Hepatocyte (in vitro differentiated cells): Measurements from ENCODE around the gene LGALS7B.
"Not testable (repeated sequence)": the region's sequence is repeated elsewhere in the genome, so short reads cannot be mapped to it uniquely, and the experiment has no call there.

Source experiments
- EZH2phosphoT487 ChIP-seq: fragments of 200-600 bp; sonication (generic); IDR thresholded peaks from one replicate; pipeline ENCODE4 v1.6.1; 2018; ENCODE audit warnings: antibody characterized with exemption, mild to moderate bottlenecking, low read depth, moderate library complexity; ENCODE audit not compliant: unreplicated experiment, severe bottlenecking
- TF ChIP-seq, protein P1 (sequence below): fragments of 200-600 bp; sonication (generic); IDR thresholded peaks from 2 replicates; pipeline ENCODE4 v1.5.1; 2016; ENCODE audit warnings: antibody characterized with exemption, mild to moderate bottlenecking; ENCODE audit not compliant: poor library complexity

DNA sequence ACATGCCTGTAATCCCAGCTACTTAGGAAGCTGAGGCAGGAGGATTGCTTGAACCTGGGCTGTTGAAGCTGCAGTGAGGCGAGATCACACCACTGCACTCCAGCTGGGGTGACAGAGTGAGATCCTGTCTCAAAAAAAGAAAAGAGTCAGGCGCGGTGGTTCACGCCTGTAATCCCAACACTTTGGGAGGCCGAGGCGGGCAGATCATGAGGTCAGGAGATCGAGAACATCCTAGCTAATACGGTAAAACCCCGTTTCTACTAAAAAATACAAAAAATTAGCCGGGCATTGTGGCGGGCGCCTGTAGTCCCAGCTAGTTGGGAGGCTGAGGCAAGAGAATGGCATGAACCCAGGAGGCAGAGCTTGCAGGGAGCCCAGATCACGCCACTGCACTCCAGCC, 6.8 kb upstream of the LGALS7B start:
- TF ChIP-seq, protein P1, sequence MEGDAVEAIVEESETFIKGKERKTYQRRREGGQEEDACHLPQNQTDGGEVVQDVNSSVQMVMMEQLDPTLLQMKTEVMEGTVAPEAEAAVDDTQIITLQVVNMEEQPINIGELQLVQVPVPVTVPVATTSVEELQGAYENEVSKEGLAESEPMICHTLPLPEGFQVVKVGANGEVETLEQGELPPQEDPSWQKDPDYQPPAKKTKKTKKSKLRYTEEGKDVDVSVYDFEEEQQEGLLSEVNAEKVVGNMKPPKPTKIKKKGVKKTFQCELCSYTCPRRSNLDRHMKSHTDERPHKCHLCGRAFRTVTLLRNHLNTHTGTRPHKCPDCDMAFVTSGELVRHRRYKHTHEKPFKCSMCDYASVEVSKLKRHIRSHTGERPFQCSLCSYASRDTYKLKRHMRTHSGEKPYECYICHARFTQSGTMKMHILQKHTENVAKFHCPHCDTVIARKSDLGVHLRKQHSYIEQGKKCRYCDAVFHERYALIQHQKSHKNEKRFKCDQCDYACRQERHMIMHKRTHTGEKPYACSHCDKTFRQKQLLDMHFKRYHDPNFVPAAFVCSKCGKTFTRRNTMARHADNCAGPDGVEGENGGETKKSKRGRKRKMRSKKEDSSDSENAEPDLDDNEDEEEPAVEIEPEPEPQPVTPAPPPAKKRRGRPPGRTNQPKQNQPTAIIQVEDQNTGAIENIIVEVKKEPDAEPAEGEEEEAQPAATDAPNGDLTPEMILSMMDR = not testable (repeated sequence)
- not testable (repeated sequence) for TF ChIP-seq EZH2phosphoT487
